Measurements from ENCODE around the gene PKN1. TPM values are rescaled to one million over a fixed set of nuclear protein-coding genes. Genes with fewer than 3 reads are reported as not detected.
A peak's percentile ranks its signal among the peaks of the same experiment; 100 is the strongest.

PKN1 gene
- total and polyA plus RNA-seq, 8 donors: 42.0 to 268 (median 87.9) TPM

DNA sequence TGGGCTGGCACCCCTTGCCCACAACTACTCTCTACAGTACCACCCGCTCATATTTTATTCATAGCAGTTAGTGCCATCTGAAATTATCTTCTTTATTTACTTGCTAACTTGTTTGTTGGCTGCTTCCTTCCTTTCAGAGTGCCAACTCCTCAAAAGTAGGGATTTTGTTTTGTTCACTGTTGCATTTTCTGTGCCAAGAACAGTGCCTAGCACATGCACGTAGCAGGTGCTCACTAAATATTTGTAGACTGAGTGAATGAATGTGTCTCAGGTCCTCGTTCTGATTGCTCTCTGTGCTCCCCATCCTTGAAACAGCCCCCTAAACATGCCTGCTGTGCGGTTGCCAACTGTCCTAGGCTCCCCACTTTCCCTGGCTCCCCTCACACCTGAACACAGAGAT lies 61.3 kb downstream of the PKN1 start:
- peaks cover 27 to 50% (median 44%) of the 10 kb centered on the region in 4 donors for H3K4me1 ChIP-seq
- TF ChIP-seq CTCF (IDR thresholded peaks at IDR 0.05) (no peak), POLR2A (IDR thresholded peaks at IDR 0.05) (no peak), POLR2AphosphoS5 (IDR thresholded peaks at IDR 0.05) (no peak), EP300 (IDR thresholded peaks at IDR 0.05) (no peak)

GRCh38 chr19:14494910-14495671 lies 62.0 kb downstream of the PKN1 start:
- TF ChIP-seq POLR2AphosphoS5 (IDR thresholded peaks at IDR 0.05) (no peak), EP300 (IDR thresholded peaks at IDR 0.05) (no peak), POLR2A (IDR thresholded peaks at IDR 0.05) (no peak), CTCF (IDR thresholded peaks at IDR 0.05) (no peak)
- DNase-seq: peak in 1 of 2 donors; percentile 75
- Histone ChIP-seq H3K27ac (peak overlapping the region; percentile 77 to 89 (median 88)), H3K36me3 (peaks cover 0 to 30% (median 24%) of the 10 kb centered on the region in 4 donors), H3K4me1 (peaks cover 27 to 50% (median 44%) of the 10 kb centered on the region in 4 donors), H3K4me3 (peak overlapping the region; percentile 77 to 94 (median 90)), H3K27me3 (no peaks in the 10 kb centered on the region), H3K9me3 (no peaks in the 10 kb centered on the region)
- 7 to 26% (median 10%) methylated on average over 12 to 14 of the region's 14 CpGs for WGBS, 5 donors
- intact Hi-C loops (cut with DNase I; ENCODE audit: low total_unique reads): no loop called here

More for the DNA sequence above, 61.3 kb downstream of the PKN1 start:
- Histone ChIP-seq H3K27me3 (no peaks in the 10 kb centered on the region), H3K27ac (peak overlapping the region; percentile 43 to 89 (median 88)), H3K4me3 (peak overlapping the region in 3 of 4 donors; percentile 77 to 94 (median 94)), H3K36me3 (peaks cover 0 to 36% (median 31%) of the 10 kb centered on the region in 4 donors), H3K9me3 (no peaks in the 10 kb centered on the region)
- intact Hi-C loops (cut with DNase I; ENCODE audit: low total_unique reads): no loop called here
- WGBS, 5 donors: 59 to 76% (median 59%) methylated on average over 4 of the region's 4 CpGs
- DNase-seq: no peak

GRCh38 chr19:14495672-14496028 lies 62.5 kb downstream of the PKN1 start:
- DNase-seq: no peak
- 0 to 4% (median 0%) methylated on average over 3 to 26 of the region's 28 CpGs for WGBS, 5 donors
- TF ChIP-seq CTCF (IDR thresholded peaks at IDR 0.05) (no peak), POLR2AphosphoS5 (IDR thresholded peaks at IDR 0.05) (no peak), EP300 (IDR thresholded peaks at IDR 0.05) (no peak), POLR2A (IDR thresholded peaks at IDR 0.05) (no peak)
- Histone ChIP-seq H3K9me3 (no peaks in the 10 kb centered on the region), H3K4me1 (peaks cover 27 to 50% (median 44%) of the 10 kb centered on the region in 4 donors), H3K27me3 (no peaks in the 10 kb centered on the region), H3K36me3 (peaks cover 0 to 24% (median 18%) of the 10 kb centered on the region in 4 donors), H3K27ac (peak overlapping the region; percentile 77 to 89 (median 88)), H3K4me3 (peak overlapping the region; percentile 77 to 94 (median 90))
- intact Hi-C loops (cut with DNase I; ENCODE audit: low total_unique reads): no loop called here

- Histone ChIP-seq H3K27ac (peak within 1 kb of the TSS; percentile 77 to 89 (median 88)), H3K9me3 (no peaks in the 10 kb centered on the region), H3K36me3 (peaks cover 0 to 18% (median 12%) of the 10 kb centered on the region in 4 donors), H3K4me1 (peaks cover 27 to 50% (median 44%) of the 10 kb centered on the region in 4 donors), H3K4me3 (peak within 1 kb of the TSS; percentile 77 to 94 (median 90)), H3K27me3 (no peaks in the 10 kb centered on the region)
- intact Hi-C loops (cut with DNase I; ENCODE audit: low total_unique reads): no loop called here
- no peak for TF ChIP-seq POLR2A (IDR thresholded peaks at IDR 0.05)
- TF ChIP-seq POLR2AphosphoS5 (IDR thresholded peaks at IDR 0.05): peak; percentile 57 to 93 (median 67)
- WGBS, 5 donors: 2 to 14% (median 3%) methylated on average over 13 to 71 of the region's 71 CpGs
- peak; percentile 96 to 99 for DNase-seq
Measured at GRCh38 chr19:14496029-14496833, 63.1 kb downstream of the PKN1 start, which contains the start of gene GIPC1. GIPC1 (minus strand) TSS chr19:14496127; CDS start chr19:14482976, 13,151 bp downstream.

All from stomach (tissue), 9 donors.